ENCODE measurements around the gene B3GNT9.

DNA sequence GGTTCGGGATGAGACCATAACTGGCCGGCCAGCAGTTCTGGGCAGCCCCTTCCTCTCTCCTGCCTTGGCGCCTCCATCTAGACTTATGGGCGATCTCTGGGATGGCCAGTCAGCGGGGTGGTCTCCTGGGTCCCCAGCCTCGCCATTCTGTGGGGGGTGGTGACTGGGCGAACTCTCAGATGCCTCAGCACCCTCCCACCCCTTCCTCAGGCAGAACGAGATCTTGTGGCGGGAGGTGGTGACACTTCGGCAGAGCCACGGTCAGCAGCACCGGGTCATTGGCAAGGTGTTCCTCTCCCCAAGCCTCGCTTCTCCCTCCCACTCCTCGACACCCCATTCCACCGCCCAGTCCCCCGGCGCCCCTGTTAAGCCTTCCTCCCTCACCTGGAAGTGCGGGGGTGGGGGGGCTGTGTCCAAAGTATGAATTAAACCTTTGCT is 15.3 kb upstream of the B3GNT9 start:
- TF ChIP-seq, protein P1, sequence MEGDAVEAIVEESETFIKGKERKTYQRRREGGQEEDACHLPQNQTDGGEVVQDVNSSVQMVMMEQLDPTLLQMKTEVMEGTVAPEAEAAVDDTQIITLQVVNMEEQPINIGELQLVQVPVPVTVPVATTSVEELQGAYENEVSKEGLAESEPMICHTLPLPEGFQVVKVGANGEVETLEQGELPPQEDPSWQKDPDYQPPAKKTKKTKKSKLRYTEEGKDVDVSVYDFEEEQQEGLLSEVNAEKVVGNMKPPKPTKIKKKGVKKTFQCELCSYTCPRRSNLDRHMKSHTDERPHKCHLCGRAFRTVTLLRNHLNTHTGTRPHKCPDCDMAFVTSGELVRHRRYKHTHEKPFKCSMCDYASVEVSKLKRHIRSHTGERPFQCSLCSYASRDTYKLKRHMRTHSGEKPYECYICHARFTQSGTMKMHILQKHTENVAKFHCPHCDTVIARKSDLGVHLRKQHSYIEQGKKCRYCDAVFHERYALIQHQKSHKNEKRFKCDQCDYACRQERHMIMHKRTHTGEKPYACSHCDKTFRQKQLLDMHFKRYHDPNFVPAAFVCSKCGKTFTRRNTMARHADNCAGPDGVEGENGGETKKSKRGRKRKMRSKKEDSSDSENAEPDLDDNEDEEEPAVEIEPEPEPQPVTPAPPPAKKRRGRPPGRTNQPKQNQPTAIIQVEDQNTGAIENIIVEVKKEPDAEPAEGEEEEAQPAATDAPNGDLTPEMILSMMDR (IDR thresholded peaks at IDR 0.05): no peak
- TF ChIP-seq POLR2AphosphoS5 (IDR thresholded peaks at IDR 0.05; ENCODE audit: low read depth, low read length): no peak
- TF ChIP-seq, protein P2, sequence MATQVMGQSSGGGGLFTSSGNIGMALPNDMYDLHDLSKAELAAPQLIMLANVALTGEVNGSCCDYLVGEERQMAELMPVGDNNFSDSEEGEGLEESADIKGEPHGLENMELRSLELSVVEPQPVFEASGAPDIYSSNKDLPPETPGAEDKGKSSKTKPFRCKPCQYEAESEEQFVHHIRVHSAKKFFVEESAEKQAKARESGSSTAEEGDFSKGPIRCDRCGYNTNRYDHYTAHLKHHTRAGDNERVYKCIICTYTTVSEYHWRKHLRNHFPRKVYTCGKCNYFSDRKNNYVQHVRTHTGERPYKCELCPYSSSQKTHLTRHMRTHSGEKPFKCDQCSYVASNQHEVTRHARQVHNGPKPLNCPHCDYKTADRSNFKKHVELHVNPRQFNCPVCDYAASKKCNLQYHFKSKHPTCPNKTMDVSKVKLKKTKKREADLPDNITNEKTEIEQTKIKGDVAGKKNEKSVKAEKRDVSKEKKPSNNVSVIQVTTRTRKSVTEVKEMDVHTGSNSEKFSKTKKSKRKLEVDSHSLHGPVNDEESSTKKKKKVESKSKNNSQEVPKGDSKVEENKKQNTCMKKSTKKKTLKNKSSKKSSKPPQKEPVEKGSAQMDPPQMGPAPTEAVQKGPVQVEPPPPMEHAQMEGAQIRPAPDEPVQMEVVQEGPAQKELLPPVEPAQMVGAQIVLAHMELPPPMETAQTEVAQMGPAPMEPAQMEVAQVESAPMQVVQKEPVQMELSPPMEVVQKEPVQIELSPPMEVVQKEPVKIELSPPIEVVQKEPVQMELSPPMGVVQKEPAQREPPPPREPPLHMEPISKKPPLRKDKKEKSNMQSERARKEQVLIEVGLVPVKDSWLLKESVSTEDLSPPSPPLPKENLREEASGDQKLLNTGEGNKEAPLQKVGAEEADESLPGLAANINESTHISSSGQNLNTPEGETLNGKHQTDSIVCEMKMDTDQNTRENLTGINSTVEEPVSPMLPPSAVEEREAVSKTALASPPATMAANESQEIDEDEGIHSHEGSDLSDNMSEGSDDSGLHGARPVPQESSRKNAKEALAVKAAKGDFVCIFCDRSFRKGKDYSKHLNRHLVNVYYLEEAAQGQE (IDR thresholded peaks at IDR 0.05; ENCODE audit: insufficient read depth in 1 of 2, low read depth in 2 of 2, low read length in 1 of 2): no peak
- no peak for TF ChIP-seq SIN3A (IDR thresholded peaks at IDR 0.05; ENCODE audit: borderline replicate concordance, insufficient read depth, low read depth, low read length)

Measured in Panc1 (cell line).